Thoracic aorta (tissue), 2 donors: ENCODE results near the gene GRAMD2A. TPM values are rescaled to one million over a fixed set of nuclear protein-coding genes. Genes with fewer than 3 reads are reported as not detected.

ENCODE experiments used
- ATAC-seq: fragments of 150-250 bp; one replicate; pipeline ENCODE4 v1.8.0; 2017; ENCODE audit warnings: low read depth; ENCODE audit not compliant: insufficient number of reproducible peaks, low FRiP score
- DNase-seq: peaks from one replicate; pipeline ENCODE4 v3.0.0-alpha.2; 2020; ENCODE audit warnings: low spot score
- H3K27ac ChIP-seq, 2 donors: fragments of 200-600 bp; sonication (generic); 1 replicate in 1 of 2; 2 replicates in 1 of 2; pipeline ENCODE4 v1.5.1; 2016; ENCODE audit warnings: mild to moderate bottlenecking in 2 of 2, moderate library complexity in 2 of 2
- H3K27me3 ChIP-seq: fragments of 200-600 bp; sonication (generic); replicated peaks from 2 replicates; pipeline ENCODE4 v1.6.0; 2016; ENCODE audit warnings: mild to moderate bottlenecking; ENCODE audit not compliant: insufficient read depth
- H3K36me3 ChIP-seq: fragments of 200-600 bp; sonication (generic); one replicate; pipeline ENCODE4 v1.5.1; 2016
- H3K4me1 ChIP-seq, 2 donors: fragments of 200-600 bp; sonication (generic); 1 replicate in 1 of 2; 2 replicates in 1 of 2; pipeline versions ENCODE4 v1.5.1 to v1.6.0; 2016; ENCODE audit warnings: low read depth in 2 of 2, mild to moderate bottlenecking in 1 of 2; ENCODE audit not compliant: control insufficient read depth in 1 of 2
- H3K4me3 ChIP-seq: fragments of 200-600 bp; sonication (generic); 2 replicates; pipeline ENCODE4 v1.5.1; 2016; ENCODE audit warnings: mild to moderate bottlenecking
- H3K9me3 ChIP-seq: fragments of 200-600 bp; sonication (generic); 2 replicates; pipeline ENCODE4 v1.5.1; 2016
- total RNA-seq, 2 donors: library from RNA; depleted of rRNA; stranded (reverse); fragments of >200 nt; gene quantifications; one replicate each; pipeline versions ENCODE4 v1.1.0 to v1.2.3, GENCODE V29; 2016
- TF ChIP-seq, protein P1 (sequence below): fragments of 200-600 bp; sonication (generic); IDR thresholded peaks from one replicate; pipeline ENCODE4 v1.5.1; 2019; ENCODE audit warnings: antibody characterized with exemption

Gene GRAMD2A
- total RNA-seq, 2 donors from 2014 or later, result 0.85 TPM; not detected in 1

DNA sequence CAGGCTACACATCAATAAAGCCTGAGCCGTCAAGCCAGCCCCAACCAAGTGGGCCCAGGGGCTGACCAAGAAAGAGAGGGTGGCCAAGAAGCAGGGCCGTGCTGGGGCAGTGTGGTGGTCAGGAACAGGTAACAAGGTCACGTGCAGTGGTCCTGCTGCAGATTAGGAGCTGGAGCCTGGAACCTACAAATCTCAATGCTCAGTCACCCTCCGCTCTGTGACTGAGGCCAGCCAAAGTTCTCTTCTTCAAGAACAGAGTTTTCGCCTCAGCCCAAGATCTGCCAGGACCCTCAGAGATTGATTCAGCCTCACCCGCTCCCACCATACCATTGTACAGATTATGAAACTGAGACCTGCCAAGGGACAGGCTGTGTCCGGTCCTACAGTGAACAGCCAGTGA lies 26.9 kb downstream of the GRAMD2A start:
- no peak for DNase-seq
- no peak for ATAC-seq
- Histone ChIP-seq H3K4me3 (no peak overlapping the region), H3K36me3 (no peaks in the 10 kb centered on the region), H3K4me1 (peaks cover 0 to 12% of the 10 kb centered on the region in 2 donors), H3K27ac (no peak overlapping the region), H3K27me3 (no peaks in the 10 kb centered on the region), H3K9me3 (no peaks in the 10 kb centered on the region)
- TF ChIP-seq, protein P1, sequence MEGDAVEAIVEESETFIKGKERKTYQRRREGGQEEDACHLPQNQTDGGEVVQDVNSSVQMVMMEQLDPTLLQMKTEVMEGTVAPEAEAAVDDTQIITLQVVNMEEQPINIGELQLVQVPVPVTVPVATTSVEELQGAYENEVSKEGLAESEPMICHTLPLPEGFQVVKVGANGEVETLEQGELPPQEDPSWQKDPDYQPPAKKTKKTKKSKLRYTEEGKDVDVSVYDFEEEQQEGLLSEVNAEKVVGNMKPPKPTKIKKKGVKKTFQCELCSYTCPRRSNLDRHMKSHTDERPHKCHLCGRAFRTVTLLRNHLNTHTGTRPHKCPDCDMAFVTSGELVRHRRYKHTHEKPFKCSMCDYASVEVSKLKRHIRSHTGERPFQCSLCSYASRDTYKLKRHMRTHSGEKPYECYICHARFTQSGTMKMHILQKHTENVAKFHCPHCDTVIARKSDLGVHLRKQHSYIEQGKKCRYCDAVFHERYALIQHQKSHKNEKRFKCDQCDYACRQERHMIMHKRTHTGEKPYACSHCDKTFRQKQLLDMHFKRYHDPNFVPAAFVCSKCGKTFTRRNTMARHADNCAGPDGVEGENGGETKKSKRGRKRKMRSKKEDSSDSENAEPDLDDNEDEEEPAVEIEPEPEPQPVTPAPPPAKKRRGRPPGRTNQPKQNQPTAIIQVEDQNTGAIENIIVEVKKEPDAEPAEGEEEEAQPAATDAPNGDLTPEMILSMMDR, result no peak

DNA sequence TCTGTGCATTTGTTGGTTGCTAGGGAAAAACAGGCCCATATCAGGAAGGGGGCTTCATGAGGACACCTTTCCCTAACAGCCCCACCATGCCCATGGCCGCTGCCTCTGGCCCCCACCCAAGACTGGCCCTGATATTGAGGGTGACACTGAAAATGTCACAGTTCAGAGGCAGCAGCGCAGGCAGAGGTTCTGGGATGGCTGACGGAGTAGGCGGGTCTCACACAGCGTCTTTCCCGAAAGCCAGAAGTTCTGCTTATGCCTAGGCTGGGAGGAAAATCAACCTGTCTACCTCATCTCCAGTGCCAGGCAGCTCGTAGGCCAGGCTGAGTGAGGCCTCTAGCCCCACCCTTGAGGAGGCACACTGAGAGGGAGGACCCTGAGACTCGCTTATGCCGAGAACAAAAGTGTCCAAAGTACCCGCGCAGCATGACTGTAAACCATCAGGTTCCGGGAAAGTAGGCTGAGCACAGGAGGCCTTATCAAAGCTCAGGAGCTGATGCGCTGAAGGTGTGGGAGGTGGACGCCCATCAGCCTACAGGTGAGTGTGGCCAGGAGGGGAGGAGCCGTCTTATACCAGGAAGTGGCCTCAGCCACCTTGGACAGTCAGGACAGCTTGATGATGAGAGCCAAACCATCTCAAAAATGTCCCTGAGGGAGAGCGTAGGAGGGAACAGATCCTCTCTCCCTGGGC lies 27.5 kb downstream of the GRAMD2A start:
- Histone ChIP-seq H3K4me1 (peaks cover 0 to 12% of the 10 kb centered on the region in 2 donors), H3K27ac (no peak overlapping the region), H3K4me3 (no peak overlapping the region), H3K9me3 (no peaks in the 10 kb centered on the region), H3K27me3 (no peaks in the 10 kb centered on the region), H3K36me3 (no peaks in the 10 kb centered on the region)
- DNase-seq (no peak), ATAC-seq (no peak)
- TF ChIP-seq, protein P1, result no peak

DNA sequence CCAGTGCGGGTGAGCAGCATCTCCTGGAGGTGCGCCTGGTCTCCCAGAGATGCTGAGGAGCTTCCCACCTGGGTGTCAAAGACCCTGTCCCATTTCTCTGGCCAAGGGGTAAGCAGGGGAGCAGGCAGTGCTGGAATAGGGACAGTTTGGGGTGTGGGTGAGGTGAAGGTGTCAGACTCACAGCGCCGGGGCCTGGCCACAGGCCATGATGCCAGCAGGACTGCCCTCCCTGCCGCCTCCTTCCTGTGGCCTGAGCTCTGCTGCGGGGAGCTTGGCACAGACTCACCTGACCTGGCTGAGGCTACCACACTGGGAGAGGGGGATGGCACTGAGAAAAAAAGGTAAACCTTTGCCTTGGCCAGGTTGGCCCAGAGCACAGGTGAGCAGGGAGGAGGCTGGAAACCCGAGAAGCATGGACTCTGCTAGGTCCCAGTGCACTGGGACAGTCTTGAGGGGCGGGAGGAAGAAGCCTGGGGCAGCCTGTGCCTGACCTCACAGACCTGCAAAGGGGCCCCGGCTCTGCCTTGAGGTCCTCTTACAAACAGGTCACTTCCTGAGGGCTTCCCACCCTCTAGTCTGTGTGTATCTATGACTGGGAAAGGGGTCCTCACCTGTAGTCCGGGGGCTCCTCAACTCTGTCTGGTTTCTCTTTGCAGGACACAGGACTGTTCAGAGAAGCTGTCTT lies 28.2 kb downstream of the GRAMD2A start:
- TF ChIP-seq, protein P1, result no peak
- Histone ChIP-seq H3K27me3 (no peaks in the 10 kb centered on the region), H3K9me3 (no peaks in the 10 kb centered on the region), H3K4me3 (no peak overlapping the region), H3K36me3 (no peaks in the 10 kb centered on the region), H3K4me1 (peaks cover 0 to 12% of the 10 kb centered on the region in 2 donors), H3K27ac (no peak overlapping the region)
- ATAC-seq (no peak), DNase-seq (no peak)

DNA sequence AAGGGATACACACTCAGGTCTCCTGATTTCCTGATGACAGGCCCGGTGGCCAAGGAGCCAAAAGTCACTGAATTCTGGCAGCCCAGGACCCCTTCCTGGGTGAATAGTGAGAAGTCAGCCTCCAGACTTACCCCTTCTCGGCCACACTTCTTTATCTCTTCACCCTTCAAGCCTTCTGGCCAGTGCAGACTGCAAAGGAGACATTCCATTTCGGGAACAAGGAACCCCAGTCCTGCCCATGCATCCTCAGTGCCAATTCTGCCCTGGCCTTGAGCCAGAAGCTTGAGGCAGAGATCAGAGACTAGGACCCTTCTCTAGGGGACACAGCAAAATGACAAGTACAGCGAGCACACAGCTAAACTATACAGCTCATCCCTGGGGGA lies 28.8 kb downstream of the GRAMD2A start:
- DNase-seq, result no peak
- no peak overlapping the region for H3K4me3 ChIP-seq
- ATAC-seq, result no peak

DNA sequence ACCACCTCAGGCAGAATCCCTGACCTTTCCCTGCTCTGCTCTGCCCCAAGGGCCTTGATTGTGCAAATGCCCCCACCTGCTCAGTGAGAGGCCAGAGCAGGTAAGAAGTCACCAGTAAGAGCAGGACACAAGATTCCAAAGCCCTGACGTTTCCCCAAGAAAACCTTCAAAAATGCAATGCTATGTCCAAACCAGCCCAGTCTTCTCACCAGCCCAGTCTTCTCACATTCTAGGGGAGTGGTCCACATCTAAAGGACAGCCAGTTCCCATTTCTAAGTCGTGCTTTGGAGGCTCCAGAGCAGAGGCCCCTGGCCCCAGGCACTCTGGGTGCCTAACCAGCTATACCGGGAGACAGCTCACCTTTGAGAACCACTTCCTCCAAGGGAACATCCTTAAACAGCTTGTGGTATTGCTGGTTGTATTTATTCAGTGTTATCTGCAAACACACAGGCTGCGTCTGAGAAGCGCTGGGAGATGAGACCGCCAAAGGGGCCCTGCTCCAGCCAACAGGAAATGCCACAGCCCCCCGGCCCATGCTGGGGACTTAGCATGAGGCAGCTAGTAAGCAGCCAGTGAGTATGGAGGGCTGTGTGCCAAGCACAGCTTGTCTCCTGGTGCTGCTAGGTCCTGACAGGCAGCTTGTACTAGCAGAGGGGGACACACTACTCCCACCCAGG lies 29.3 kb downstream of the GRAMD2A start:
- Histone ChIP-seq H3K4me3 (no peak overlapping the region), H3K27ac (no peak overlapping the region), H3K36me3 (no peaks in the 10 kb centered on the region), H3K27me3 (no peaks in the 10 kb centered on the region), H3K4me1 (peaks cover 0 to 12% of the 10 kb centered on the region in 2 donors), H3K9me3 (no peaks in the 10 kb centered on the region)
- TF ChIP-seq, protein P1, result no peak
- DNase-seq (no peak), ATAC-seq (no peak)

More for the DNA sequence above, 28.8 kb downstream of the GRAMD2A start:
- Histone ChIP-seq H3K27me3 (no peaks in the 10 kb centered on the region), H3K36me3 (no peaks in the 10 kb centered on the region), H3K9me3 (no peaks in the 10 kb centered on the region), H3K4me1 (peaks cover 0 to 12% of the 10 kb centered on the region in 2 donors), H3K27ac (no peak overlapping the region)
- TF ChIP-seq, protein P1, result no peak
